Endothelial cell of umbilical vein (primary cell): ENCODE measurements around the gene GPR82.

Experiments used
- CTCF ChIP-seq, 2 donors: IDR thresholded peaks; 1 replicate in 1 of 2; 2 replicates in 1 of 2; pipeline ENCODE4 v1.5.1; 2011; ENCODE audit warnings: low read length in 2 of 2, mild to moderate bottlenecking in 2 of 2, moderate library complexity in 2 of 2, control low read depth in 1 of 2, inconsistent platforms in 1 of 2, low read depth in 1 of 2; ENCODE audit not compliant: insufficient read depth in 1 of 2; ENCODE audit errors: extremely low read depth in 1 of 2
- EZH2 ChIP-seq: IDR thresholded peaks from 2 replicates; pipeline ENCODE4 v1.6.1; 2012; ENCODE audit warnings: borderline replicate concordance, low read depth, mild to moderate bottlenecking, moderate library complexity, low read length, inconsistent platforms; ENCODE audit not compliant: severe bottlenecking
- MYC ChIP-seq: IDR thresholded peaks from one replicate; pipeline ENCODE4 v1.6.1; 2011; ENCODE audit warnings: mild to moderate bottlenecking, low read depth, low read length
- POLR2A ChIP-seq: IDR thresholded peaks from 2 replicates; pipeline ENCODE4 v1.6.1; 2012; ENCODE audit warnings: low read depth, mild to moderate bottlenecking, control low read depth, low read length
- POLR2AphosphoS5 ChIP-seq: IDR thresholded peaks from 2 replicates; pipeline ENCODE4 v1.6.1; 2012; ENCODE audit warnings: low read depth, mild to moderate bottlenecking, control low read depth, low read length, moderate library complexity; ENCODE audit not compliant: insufficient read depth
- TF ChIP-seq, protein P1 (sequence below): IDR thresholded peaks from 2 replicates; pipeline ENCODE4 v1.6.1; 2011; ENCODE audit not compliant: insufficient read depth, insufficient read length

GRCh38 chrX:41716767-41717473, 7.1 kb upstream of the GPR82 start:
- TF ChIP-seq POLR2A = no peak
- TF ChIP-seq CTCF (IDR thresholded peaks at IDR 0.05; ENCODE audit: extremely low read depth in 1 of 2, insufficient read depth in 1 of 2, low read depth in 1 of 2, low read length in 2 of 2) = no peak
- no peak for TF ChIP-seq EZH2
- TF ChIP-seq POLR2AphosphoS5 = no peak
- TF ChIP-seq, protein P1, sequence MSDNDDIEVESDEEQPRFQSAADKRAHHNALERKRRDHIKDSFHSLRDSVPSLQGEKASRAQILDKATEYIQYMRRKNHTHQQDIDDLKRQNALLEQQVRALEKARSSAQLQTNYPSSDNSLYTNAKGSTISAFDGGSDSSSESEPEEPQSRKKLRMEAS = no peak
- TF ChIP-seq MYC = no peak
